OCI-M2 (cell line): Measurements from ENCODE around the gene TRIO.

ENCODE experiments used
- DNase-seq: peaks from one replicate; lab custom pipeline; 2025; ENCODE audit not compliant: unreplicated experiment; lab: John Stamatoyannopoulos, UW

TRIO gene

GRCh38 chr5:14122089-14122488 is 21.1 kb upstream of the TRIO start:
- no peak for DNase-seq

GRCh38 chr5:14123551-14123950 is 19.6 kb upstream of the TRIO start:
- DNase-seq, result no peak

- no peak for DNase-seq
Measured at GRCh38 chr5:14123974-14124482, 19.1 kb upstream of the TRIO start.

DNA sequence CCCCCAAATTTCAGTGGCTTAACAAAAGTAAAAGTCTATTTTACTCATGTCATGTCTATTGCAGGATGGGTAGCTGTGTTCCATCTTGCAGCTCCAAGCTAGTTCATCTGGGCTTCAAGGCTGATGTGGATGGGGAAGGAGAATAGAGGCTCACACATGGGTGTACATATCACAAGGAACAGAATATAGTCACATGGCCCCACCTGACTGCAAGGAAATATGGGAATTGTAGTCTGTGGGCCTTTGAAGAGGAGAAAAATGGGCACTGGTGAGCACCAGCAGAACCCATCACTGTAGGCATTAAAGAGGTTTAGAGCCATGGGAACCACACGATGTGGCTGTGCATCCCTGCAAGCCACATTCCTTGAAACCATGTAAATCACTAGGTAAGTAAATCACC is 17.9 kb upstream of the TRIO start:
- DNase-seq, result no peak

GRCh38 chr5:14127587-14127986 is 15.6 kb upstream of the TRIO start:
- no peak for DNase-seq

DNA sequence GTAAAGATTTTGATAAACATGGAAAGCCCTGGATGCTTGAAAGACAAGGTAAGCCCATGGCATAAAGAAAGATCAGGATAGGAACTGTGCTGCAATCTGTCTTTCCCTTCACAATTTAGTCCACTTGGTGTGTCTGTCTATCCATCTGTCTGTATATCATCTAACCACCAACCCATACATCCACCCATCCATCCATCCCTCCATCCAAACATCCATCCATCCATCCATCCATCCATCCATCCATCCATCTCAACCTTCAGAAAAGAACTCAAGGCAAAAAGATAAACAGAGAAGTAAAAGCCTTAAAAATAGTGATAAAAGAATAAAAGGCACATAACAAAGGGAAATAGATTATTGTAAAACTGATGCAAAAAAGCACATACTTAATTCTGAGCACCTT is 15.1 kb upstream of the TRIO start:
- DNase-seq, result no peak

GRCh38 chr5:14129123-14129522 is 14.0 kb upstream of the TRIO start:
- DNase-seq, result no peak

- no peak for DNase-seq
Measured at GRCh38 chr5:14131855-14132503, 11.2 kb upstream of the TRIO start.

- no peak for DNase-seq
Measured at GRCh38 chr5:14133394-14133793, 9.7 kb upstream of the TRIO start.

GRCh38 chr5:14134083-14134482 is 9.1 kb upstream of the TRIO start:
- no peak for DNase-seq

- DNase-seq, result no peak
Measured at GRCh38 chr5:14134771-14135170, 8.4 kb upstream of the TRIO start.

GRCh38 chr5:14135621-14136020 is 7.5 kb upstream of the TRIO start:
- DNase-seq, result no peak

DNA sequence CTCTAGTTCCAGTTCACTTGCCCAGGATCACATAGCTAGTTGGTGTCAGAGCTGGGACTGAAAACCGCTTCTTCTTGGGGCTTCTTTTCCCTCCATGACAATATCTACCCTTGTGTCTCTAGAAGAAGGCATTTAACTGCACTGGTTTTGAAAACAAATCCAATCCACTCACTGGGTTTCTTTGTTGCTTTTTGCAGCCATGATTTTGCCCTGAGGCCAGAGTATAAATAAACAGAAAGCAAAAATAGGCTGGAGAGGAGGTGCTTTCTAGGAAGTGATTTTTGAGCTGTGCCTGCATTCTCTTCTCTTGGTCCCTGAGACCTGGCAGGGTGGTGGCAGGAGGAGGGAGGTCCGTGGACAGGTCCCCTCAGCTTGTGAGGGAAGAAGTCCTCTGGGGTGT is 6.9 kb upstream of the TRIO start:
- no peak for DNase-seq

- DNase-seq, result no peak
Measured at GRCh38 chr5:14138608-14139540, 4.3 kb upstream of the TRIO start.

DNA sequence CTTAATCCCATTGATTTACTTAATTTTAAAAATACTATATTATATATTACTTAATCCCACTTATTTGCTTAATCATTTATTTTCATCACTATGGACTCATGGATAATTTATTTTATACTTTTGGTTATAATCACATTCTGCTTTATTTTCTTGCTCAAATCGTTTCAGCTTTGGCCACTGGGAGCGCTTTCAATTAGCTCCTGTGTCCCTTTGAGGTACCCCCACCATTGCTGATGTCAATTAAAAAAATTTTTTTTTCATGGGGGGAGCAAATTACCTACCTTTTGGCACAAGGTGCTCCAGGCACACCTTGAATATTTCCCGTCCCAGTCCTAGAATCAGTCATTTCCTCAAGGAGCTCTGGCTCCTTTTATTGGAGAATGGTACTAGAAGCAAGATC is 1.4 kb upstream of the TRIO start:
- no peak for DNase-seq

DNA sequence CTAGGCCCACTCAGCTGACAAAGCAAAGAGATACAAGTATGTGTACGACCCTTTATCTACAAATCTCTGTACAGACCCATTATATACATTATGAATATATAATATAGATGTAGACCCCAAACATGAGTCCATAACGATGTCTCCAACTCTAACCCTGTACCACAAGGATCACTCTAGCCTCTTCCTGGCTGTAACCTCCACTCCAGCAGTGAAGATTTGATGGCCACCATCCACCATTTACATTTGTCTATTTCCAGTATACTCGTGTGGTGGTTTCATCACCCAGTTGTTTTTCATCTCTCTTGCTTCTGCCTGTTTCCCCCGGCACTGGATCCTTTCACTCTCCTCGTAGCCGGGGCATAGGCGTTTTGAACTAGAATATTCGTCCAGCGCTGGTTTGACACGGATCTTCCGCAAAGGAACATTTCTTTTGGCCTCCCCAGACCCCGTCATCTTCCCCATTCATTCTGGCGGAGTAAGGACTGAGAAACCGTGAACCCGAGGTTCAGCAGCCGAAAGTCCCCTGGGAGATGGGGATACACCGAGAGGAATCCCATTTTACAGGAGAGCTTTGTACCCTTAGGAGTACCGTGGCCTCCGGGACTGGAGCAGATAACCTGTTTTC is 828 bp upstream of the TRIO start:
- no peak for DNase-seq

DNA sequence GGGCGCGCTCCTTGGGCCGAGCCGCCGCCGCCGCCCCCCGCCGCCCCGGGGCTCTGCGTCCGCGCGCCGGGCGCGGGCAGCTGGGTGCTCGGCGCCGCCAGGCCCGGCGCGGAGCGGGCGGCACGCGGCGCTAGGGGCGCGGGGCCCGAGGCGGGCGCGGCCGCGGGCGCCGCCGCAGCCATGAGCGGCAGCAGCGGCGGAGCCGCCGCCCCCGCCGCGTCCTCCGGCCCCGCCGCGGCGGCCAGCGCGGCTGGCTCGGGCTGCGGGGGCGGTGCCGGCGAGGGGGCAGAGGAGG is 351 bp downstream of the TRIO start:
- DNase-seq, result no peak

DNA sequence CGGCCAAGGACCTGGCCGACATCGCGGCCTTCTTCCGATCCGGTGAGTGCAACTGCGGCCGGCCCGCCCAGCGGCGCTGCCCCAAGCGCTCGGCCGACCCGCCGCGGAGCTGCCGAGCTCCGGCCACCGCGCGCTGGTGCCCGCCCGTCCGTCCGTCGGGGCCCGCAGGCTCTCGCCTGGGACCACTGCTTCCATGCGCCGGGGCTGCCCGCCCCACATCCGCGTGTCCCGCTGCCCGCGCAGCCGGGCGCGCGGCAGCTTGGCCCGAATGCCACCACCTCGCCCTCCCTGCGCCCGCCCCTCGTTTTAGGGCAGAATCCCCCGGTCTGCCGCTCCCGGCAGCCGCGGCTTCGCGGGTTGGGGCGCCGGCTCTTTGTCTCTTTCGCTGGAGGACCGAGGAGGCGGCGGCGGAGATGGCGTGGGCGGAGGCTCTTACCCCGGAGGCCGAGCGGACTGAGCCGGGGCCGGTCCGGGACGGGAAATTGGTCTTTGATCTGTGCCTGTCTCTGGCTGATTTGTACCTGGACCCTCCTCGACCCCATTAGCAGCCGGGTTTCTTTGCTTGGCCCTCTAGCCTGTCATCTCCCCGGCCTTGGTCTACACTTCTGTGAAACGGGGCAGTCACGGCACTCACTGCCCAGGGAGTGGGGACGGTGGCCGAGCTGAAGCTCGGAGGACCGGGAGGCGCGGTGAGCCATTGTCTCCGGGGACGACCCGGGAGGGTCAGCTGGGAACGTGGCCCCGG is 871 bp downstream of the TRIO start:
- no peak for DNase-seq

DNA sequence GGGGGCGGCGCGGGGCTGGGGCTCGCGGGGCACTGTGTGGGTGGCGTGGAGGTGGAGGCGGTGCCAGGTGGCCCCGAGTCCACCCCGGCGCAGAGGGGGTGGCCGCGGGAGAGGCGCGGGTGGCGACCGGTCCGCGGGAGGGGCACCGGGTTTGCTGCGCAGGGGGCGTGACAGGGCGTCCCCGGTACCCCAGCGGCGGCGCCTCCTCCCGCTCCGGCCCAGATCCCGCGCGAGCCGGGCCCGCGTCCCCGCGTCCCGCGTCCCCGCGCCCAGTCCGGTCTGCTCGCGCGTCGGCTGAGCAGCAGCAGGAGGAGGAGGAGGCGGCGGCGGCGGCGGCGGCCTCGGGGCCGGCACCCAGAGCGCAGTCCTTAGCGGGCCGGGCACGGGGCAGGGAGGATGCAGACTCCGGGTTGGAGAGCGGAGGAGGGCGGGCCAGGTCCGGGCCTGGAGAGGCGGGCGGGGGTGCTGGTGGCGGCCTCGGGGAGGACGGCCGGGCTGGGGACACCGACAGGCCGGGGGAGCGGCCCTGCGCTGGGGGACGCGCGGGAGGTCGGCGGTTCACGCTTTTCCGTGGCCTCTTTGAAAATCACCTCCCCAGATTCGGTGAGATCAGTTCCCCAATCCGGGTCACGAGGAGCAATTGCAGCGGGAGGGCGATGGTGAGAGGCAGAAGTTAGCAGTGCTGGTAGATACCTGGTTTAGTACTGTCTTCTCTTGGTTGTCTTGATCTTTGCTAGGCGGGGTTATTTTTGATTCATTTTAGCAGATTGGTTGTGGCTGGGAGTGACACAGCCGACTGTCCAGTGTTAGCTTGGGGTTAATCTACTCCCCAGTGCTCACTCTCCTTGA is 1.7 kb downstream of the TRIO start:
- DNase-seq, result no peak
